Activated CD8-positive, alpha-beta memory T cell treated with anti-CD3 and anti-CD28 coated beads for 36 hours (primary cell): ENCODE results near the gene C12orf50. TPM values are rescaled to one million over a fixed set of nuclear protein-coding genes. Genes with fewer than 3 reads are reported as not detected.

Source experiments
- total RNA-seq, 2 experiments: library from RNA; stranded (reverse); gene quantifications; one replicate each; pipeline ENCODE4 v1.2.3, GENCODE V29; 2021

Gene C12orf50
- total RNA-seq, 2 experiments from 2014 or later: 0.10 TPM; not detected in 1

Other genes with a start within 250 kb of the C12orf50 start
- 10 to 100 TPM; 16.5 to 17.3 TPM for gene CEP290, start 112.7 kb upstream of the C12orf50 start, total RNA-seq
- gene TMTC3, start 112.9 kb upstream of the C12orf50 start, total RNA-seq: 1 to 10 TPM; 7.9 to 8.8 TPM